ENCODE data around the gene CPS1.

Gene CPS1

GRCh38 chr2:210562502-210563080 lies 6.2 kb downstream of the CPS1 start:
- no peaks in the 10 kb centered on the region for H3K4me1 ChIP-seq
- intact Hi-C loops (cut with DNase I; ENCODE audit: low total_unique reads): no loop called here
- no peak overlapping the region for H3K4me3 ChIP-seq
- no peaks in the 10 kb centered on the region for H3K27me3 ChIP-seq
- no peak for DNase-seq
- no peak overlapping the region for H3K27ac ChIP-seq
- no peak for TF ChIP-seq CTCF (IDR thresholded peaks at IDR 0.05)
- H3K9me3 ChIP-seq: no peaks in the 10 kb centered on the region
- H3K36me3 ChIP-seq: no peaks in the 10 kb centered on the region

GRCh38 chr2:210567279-210567678 lies 10.9 kb downstream of the CPS1 start:
- intact Hi-C loops (cut with DNase I; ENCODE audit: low total_unique reads): no loop called here
- H3K4me1 ChIP-seq: no peaks in the 10 kb centered on the region
- no peak overlapping the region for H3K4me3 ChIP-seq
- TF ChIP-seq CTCF (IDR thresholded peaks at IDR 0.05): no peak
- no peak overlapping the region for H3K27ac ChIP-seq
- H3K27me3 ChIP-seq: no peaks in the 10 kb centered on the region
- DNase-seq: no peak
- no peaks in the 10 kb centered on the region for H3K36me3 ChIP-seq
- no peaks in the 10 kb centered on the region for H3K9me3 ChIP-seq

GRCh38 chr2:210568108-210568507 lies 11.7 kb downstream of the CPS1 start:
- no peak for DNase-seq
- no peaks in the 10 kb centered on the region for H3K27me3 ChIP-seq
- no peaks in the 10 kb centered on the region for H3K36me3 ChIP-seq
- no peak overlapping the region for H3K27ac ChIP-seq
- H3K4me1 ChIP-seq: no peaks in the 10 kb centered on the region
- H3K9me3 ChIP-seq: no peaks in the 10 kb centered on the region
- intact Hi-C loops (cut with DNase I; ENCODE audit: low total_unique reads): no loop called here
- no peak overlapping the region for H3K4me3 ChIP-seq
- no peak for TF ChIP-seq CTCF (IDR thresholded peaks at IDR 0.05)

GRCh38 chr2:210577263-210578071 lies 21.1 kb downstream of the CPS1 start:
- Histone ChIP-seq H3K27me3 (no peaks in the 10 kb centered on the region), H3K9me3 (no peaks in the 10 kb centered on the region), H3K36me3 (no peaks in the 10 kb centered on the region), H3K4me1 (no peaks in the 10 kb centered on the region), H3K27ac (no peak overlapping the region), H3K4me3 (no peak overlapping the region)
- no peak for DNase-seq
- intact Hi-C loops (cut with DNase I; ENCODE audit: low total_unique reads): no loop called here
- peak; percentile 49 to 57 for TF ChIP-seq CTCF (IDR thresholded peaks at IDR 0.05)

GRCh38 chr2:210584834-210585233 lies 28.4 kb downstream of the CPS1 start:
- Histone ChIP-seq H3K27me3 (no peaks in the 10 kb centered on the region), H3K9me3 (no peaks in the 10 kb centered on the region), H3K36me3 (no peaks in the 10 kb centered on the region), H3K4me3 (no peak overlapping the region), H3K4me1 (no peaks in the 10 kb centered on the region), H3K27ac (no peak overlapping the region)
- no peak for DNase-seq
- TF ChIP-seq CTCF (IDR thresholded peaks at IDR 0.05): no peak
- intact Hi-C loops (cut with DNase I; ENCODE audit: low total_unique reads): no loop called here
